Frontal cortex (tissue), 4 donors: ENCODE measurements around the gene CIPC. TPM values are rescaled to one million over a fixed set of nuclear protein-coding genes. Genes with fewer than 3 reads are reported as not detected.

ENCODE experiments used
- DNase-seq, 2 donors: peaks; one replicate each; pipeline ENCODE4 v3.0.0; 2012; ENCODE audit warnings: low spot score in 2 of 2
- FAIRE-seq: peaks from 2 replicates; lab custom pipeline; 2012; peaks lifted over from hg19 to GRCh38; lab: Jason Lieb, UNC
- total RNA-seq: library from RNA; depleted of rRNA; stranded (reverse); fragments of >200 nt; gene quantifications from one replicate; pipeline ENCODE4 v1.2.3, GENCODE V29; 2014
- donor health status: control.
- donor health status: control.
- donor health status: control.

The CIPC gene
- total RNA-seq, result 44.8 TPM

GRCh38 chr14:77097700-77098528, at the start of gene CIPC:
TSS of gene CIPC (plus strand) at chr14:77098258. CDS start at chr14:77105709, 7,451 bp downstream.
- DNase-seq (peak; percentile 93 to 94), FAIRE-seq (no peak)

- DNase-seq, result no peak
These were observed 46.9 kb upstream of the CIPC start for GRCh38 chr14:77051116-77051515.

GRCh38 chr14:77052281-77053044, 45.6 kb upstream of the CIPC start:
- DNase-seq (no peak), FAIRE-seq (no peak)

More at GRCh38 chr14:77051116-77051515, 46.9 kb upstream of the CIPC start:
- no peak for FAIRE-seq

DNA sequence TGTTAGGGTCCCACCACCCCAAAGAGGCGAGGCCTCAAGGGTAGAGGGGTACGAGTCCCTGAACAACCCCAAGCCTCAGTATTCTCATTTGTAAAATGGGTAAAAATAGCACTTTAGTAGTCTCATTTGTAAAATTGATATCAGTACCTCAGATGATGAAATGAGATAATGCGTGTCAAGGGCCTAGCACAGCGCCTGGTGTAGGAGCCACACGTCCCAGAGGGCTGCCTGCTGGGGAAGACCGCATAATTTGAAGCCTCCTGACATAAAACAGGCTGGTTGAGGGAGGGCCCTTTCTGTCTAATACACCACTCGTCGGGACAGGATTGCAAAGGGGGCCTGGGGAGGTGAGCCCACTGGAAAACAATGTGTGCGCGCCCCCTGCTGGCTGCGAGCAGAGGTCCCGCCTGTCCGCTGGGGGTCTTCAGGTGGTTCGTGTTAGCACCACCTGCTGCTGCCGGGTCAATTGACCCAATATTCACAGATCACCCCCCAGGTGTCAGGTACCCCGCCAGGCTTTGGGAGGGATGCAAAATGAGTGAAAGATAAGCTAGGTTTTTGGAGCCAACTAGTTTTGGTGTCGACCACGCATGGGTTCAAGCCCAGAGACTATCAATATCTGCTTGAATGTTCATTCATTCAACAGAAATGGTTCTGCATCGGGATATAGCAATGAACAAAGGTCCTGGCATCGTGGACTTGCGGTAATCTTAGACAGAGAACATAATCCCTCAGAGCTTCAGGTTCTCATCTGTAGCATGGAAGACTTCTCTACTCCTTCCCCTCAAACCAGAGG, 44.8 kb upstream of the CIPC start:
- peak; percentile 35 to 68 for DNase-seq
- no peak for FAIRE-seq

DNA sequence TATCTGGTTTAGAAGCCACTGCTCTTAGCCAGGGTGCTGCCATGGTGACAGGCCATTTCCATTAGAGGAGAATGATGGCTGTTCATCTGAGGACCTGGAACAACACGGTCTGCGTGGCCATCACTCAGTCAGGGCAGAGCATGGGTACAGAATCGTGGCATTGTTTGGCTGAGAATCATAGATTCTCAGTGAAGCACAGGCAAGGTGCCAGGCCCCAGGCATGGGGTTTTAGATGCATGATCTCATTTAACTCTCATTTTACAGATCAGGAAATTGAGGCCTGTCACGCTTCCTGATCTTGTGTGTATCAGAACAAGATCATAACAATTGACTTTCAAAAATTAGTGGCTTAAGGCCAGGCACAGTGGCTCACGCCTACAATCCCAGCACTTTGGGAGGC, 42.8 kb upstream of the CIPC start:
- DNase-seq, result no peak
- FAIRE-seq, result no peak

DNA sequence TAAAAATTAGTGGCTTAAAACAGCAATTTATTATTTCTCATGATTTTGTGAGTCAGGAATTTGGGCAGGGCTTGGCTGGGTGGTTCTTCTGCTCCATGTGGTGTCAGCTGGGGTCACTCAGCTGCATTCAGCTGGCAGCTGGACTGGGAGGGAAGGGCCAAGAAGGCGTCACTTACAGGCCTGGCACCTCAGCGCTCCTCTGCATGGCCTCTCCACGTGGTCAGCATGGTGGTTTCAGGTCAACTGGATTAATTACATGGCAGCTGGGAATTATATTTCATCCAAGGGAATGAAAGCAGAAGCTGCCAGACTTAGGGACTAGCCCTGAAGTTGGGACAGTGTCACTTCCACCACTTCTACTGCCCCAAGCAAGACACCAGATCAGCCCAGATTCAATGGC, 42.1 kb upstream of the CIPC start:
- DNase-seq (no peak), FAIRE-seq (no peak)

- no peak for FAIRE-seq
These were observed 39.9 kb upstream of the CIPC start for GRCh38 chr14:77058117-77058516.

GRCh38 chr14:77058785-77059184, 39.3 kb upstream of the CIPC start:
- DNase-seq (no peak), FAIRE-seq (no peak)

More at GRCh38 chr14:77058117-77058516, 39.9 kb upstream of the CIPC start:
- no peak for DNase-seq

- no peak for FAIRE-seq
- peak in 1 of 2 donors; percentile 77 for DNase-seq
These were observed 38.7 kb upstream of the CIPC start for GRCh38 chr14:77059276-77059915.

- FAIRE-seq, result no peak
- no peak for DNase-seq
These were observed 36.3 kb upstream of the CIPC start for GRCh38 chr14:77061630-77062257.

GRCh38 chr14:77062261-77062660, 35.8 kb upstream of the CIPC start:
- DNase-seq (no peak), FAIRE-seq (no peak)

DNA sequence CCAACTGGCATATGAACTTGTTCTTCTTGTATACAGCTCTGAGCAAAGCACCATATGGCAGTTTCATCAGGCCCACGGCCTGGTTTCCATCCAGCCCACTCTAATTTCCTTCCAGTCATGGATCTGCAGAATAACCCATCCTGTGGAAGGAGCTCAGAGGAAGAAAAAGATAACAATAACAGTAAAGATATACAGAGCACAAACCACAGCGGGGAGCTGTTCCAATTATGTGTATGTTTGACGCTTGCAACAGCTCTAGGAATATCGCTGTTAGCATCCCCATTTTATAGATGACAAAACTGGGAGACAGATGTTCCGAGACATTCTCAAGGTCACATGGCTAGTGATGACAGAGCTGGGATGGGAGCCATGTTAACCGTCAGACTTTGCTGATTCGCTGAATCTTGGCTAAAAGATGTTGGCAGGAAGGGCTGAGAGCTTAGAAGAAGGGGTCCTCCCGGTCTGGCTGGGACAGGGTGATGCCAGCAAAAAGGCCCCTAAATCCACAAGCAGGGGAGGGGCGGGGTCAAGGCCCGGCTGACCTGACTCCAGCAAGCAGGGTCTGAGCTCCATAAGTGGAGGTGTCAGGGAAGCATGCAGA, 34.4 kb upstream of the CIPC start:
- DNase-seq (no peak), FAIRE-seq (no peak)

DNA sequence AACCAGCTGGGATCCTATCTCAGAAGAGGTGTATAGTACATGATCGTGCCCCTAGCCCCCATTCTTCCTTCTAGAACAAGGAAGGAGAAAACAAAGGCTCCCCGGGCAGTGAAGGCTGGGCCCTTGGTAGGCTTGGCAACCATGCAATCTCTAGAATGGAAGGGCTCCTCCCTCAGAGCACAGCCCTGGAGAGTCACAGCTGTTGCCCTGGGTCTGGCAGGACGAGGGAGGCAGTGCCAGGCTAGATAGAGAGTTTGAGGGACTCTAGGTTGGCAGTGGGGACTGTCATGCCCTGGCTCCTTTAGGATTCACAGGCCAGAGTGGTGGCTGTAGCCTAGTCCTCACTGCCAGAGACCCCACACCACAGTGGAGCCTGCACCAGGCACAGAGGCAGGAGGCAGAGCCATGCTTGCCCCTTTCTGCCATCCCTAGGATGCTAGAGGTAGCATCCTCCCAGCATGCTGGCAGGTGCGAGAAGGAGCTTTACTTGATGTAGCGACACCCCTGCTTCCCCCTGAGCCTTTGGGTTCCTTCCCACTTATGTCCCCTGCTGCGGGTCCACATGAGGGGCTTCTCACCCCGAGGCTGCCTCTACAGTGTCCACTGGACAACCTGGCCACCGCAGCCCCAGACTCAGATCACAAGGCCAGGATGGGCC, 33.4 kb upstream of the CIPC start:
- FAIRE-seq, result no peak

DNA sequence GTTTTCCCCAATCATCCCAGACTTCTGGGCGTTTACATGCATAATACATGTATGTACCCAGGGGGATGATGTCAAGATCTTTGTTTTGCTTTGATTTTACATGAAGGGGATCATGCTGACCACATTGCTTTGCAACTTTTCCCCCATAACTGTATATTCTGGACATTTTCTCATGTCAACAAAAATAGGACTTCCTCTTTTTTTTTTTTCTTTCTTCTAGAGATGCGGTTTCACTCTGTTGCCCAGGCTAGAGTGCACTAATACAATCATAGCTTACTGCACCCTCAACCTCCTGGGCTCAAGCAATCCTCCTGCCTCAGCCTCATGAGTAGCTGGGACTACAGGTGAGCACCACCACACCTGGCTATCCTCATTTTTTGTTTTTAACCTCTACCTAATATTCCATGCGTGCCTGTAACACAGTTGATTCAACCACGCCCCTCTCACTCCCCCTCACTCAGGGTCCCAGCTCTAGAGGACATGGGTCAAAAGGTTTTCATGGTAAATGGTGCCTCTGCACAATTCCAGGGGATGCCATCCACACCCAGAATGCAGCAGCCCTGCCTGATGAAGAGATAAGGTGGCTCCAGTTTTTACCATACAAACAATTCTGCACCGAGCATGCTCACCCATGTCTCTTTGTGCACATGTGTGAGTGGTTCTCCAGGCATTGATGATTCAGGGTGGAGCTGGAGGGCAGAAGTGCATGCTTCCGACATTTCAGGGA, 32.0 kb upstream of the CIPC start:
- FAIRE-seq (no peak), DNase-seq (no peak)

More for the DNA sequence above, 33.4 kb upstream of the CIPC start:
- no peak for DNase-seq

GRCh38 chr14:77066578-77067172, 31.4 kb upstream of the CIPC start:
- FAIRE-seq, result no peak
- no peak for DNase-seq

DNA sequence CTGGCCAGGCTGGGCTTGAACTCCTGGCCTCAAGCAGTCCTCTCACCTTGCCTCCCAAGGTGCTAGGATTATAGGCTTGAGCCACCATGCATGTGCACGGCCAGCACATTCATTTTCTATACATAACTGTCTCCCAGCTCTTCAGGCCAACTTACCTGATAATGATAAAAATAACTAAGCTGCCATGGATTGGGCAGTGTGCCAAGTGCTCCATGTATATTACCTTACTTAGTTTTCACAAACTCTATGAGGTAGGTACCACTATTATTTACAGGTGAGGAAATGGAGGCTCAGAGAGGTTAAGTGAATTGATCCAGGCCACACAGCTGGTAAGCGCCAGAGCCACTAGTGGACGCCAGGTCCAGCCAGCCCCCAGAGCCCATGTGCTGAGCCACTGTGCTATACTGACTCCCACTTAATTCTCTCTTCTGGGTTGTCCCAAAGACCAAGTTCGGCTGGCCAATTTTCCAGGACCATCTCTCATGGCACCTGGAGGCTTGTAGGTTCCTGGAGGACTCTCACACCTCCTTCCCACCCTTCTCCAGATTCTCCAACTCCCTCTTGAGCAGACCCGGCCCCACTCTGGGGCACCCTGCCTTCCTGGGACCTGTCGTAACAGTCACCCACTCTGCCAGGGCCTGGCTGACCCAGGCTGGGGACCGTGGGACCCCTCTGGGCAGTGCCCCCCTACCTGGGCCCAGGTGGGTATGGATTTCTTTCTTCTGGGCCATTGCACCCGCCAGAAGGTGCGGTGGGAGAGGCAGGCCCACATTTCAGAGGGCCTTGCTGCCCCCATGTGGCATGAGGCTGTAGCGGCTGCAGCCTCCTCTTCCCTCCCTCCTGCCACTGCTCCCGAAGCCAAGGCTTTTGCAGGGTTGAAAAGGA, 30.2 kb upstream of the CIPC start:
- DNase-seq, result peak; percentile 38 to 70
- FAIRE-seq, result no peak
